Upper lobe of left lung (tissue), 6 donors: ENCODE results near the gene GABRB2. TPM values are rescaled to one million over a fixed set of nuclear protein-coding genes. Genes with fewer than 3 reads are reported as not detected.

ENCODE experiments used
- ATAC-seq, 2 donors: fragments of 200-7000 bp; cut with Tn5 transposase; one replicate each; pipeline ENCODE4 v1.9.1; 2022; ENCODE audit warnings: mild to moderate bottlenecking in 2 of 2, moderate library complexity in 2 of 2; ENCODE audit not compliant: low FRiP score in 2 of 2
- DNase-seq, 2 donors: peaks; one replicate each; pipeline ENCODE4 v3.0.0-alpha.2; 2019 to 2020
- H3K27ac ChIP-seq, 4 donors: fragments of 200-600 bp; sonication (generic); one replicate each; pipeline ENCODE4 v1.5.1; 2016 to 2019
- H3K27me3 ChIP-seq, 4 donors: fragments of 200-600 bp; sonication (generic); one replicate each; pipeline ENCODE4 v1.5.1; 2017 to 2019
- H3K36me3 ChIP-seq, 4 donors: fragments of 200-600 bp; sonication (generic); one replicate each; pipeline ENCODE4 v1.5.1; 2016 to 2019
- H3K4me1 ChIP-seq, 4 donors: fragments of 200-600 bp; sonication (generic); one replicate each; pipeline ENCODE4 v1.5.1; 2018 to 2019
- H3K4me3 ChIP-seq, 4 donors: fragments of 200-600 bp; sonication (generic); one replicate each; pipeline ENCODE4 v1.5.1; 2017 to 2019; ENCODE audit warnings: mild to moderate bottlenecking in 2 of 4, moderate library complexity in 1 of 4
- H3K9me3 ChIP-seq, 4 donors: fragments of 200-600 bp; sonication (generic); one replicate each; pipeline ENCODE4 v1.5.1; 2018 to 2019
- EP300 ChIP-seq, 4 donors: sonication (generic); formaldehyde crosslinking; IDR thresholded peaks; one replicate each; pipeline ENCODE4 v1.5.1; 2017; ENCODE audit warnings: antibody characterized with exemption in 4 of 4, control low read depth in 2 of 4
- POLR2A ChIP-seq, 4 donors: fragments of 450-650 bp; IDR thresholded peaks; one replicate each; pipeline ENCODE4 v1.5.1; 2016 to 2017; ENCODE audit warnings: antibody characterized with exemption in 4 of 4, mild to moderate bottlenecking in 2 of 4
- POLR2AphosphoS5 ChIP-seq, 2 donors: sonication (generic); formaldehyde crosslinking; IDR thresholded peaks; one replicate each; pipeline ENCODE4 v1.5.1; 2017; ENCODE audit warnings: antibody characterized with exemption in 2 of 2
- WGBS, 2 donors: methylation state at CpG; one replicate each; pipeline ENCODE4 v1.1.5; 2017 to 2018; 5-methylcytosine and 5-hydroxymethylcytosine counted together
- total RNA-seq, 6 donors: library from RNA; depleted of rRNA in 4 of 6; stranded (reverse); fragments of >200 nt in 4 of 6; gene quantifications; one replicate each; pipeline versions ENCODE4 v1.1.0 to v1.2.1, GENCODE V29; 2016 to 2021
- TF ChIP-seq, protein P1 (sequence below), 6 experiments: fragments of 450-650 bp in 4 of 6; fragments of 200-600 bp in 2 of 6; sonication (generic) in 2 of 6; IDR thresholded peaks; one replicate each; pipeline ENCODE4 v1.5.1; 2016 to 2019; ENCODE audit warnings: antibody characterized with exemption in 6 of 6
- donor health status: DM: no; HTN: no; CAD: no; lungs with moderate emphysema.
- donor health status: DM: no; HTN: yes; CAD: no; lungs with severe emphysema.

GABRB2 gene
- total RNA-seq, 6 donors from 2014 or later, result 0.39 to 1.5 (median 0.63) TPM; not detected in 1

DNA sequence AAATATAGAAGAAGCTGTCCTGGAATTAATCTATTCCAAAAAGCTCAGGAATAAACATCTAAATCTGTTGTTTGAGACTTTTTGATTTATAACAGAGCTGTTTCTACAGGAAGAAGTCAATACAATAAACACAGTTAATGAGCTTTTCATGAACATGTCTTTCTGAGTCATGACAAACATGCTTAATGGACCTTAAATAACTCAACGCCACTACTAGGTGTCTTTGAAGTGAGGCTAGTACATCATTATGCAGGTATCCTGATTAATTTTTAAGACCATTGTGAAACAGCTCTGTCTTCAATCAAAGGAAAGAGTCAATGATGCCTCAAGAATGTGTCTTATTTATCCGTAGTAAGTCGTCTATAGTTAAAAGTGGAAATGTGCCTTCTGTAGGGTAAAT is 131.6 kb downstream of the GABRB2 start:
- Histone ChIP-seq H3K27ac (no peak overlapping the region), H3K4me1 (no peaks in the 10 kb centered on the region), H3K36me3 (no peaks in the 10 kb centered on the region), H3K4me3 (no peak overlapping the region), H3K9me3 (no peaks in the 10 kb centered on the region), H3K27me3 (no peaks in the 10 kb centered on the region)
- no peak for ATAC-seq
- TF ChIP-seq, protein P1, sequence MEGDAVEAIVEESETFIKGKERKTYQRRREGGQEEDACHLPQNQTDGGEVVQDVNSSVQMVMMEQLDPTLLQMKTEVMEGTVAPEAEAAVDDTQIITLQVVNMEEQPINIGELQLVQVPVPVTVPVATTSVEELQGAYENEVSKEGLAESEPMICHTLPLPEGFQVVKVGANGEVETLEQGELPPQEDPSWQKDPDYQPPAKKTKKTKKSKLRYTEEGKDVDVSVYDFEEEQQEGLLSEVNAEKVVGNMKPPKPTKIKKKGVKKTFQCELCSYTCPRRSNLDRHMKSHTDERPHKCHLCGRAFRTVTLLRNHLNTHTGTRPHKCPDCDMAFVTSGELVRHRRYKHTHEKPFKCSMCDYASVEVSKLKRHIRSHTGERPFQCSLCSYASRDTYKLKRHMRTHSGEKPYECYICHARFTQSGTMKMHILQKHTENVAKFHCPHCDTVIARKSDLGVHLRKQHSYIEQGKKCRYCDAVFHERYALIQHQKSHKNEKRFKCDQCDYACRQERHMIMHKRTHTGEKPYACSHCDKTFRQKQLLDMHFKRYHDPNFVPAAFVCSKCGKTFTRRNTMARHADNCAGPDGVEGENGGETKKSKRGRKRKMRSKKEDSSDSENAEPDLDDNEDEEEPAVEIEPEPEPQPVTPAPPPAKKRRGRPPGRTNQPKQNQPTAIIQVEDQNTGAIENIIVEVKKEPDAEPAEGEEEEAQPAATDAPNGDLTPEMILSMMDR (IDR thresholded peaks at IDR 0.05), result no peak
- TF ChIP-seq POLR2AphosphoS5 (IDR thresholded peaks at IDR 0.05) (no peak), EP300 (IDR thresholded peaks at IDR 0.05) (no peak), POLR2A (IDR thresholded peaks at IDR 0.05) (no peak)
- no peak for DNase-seq
- 71 to 83% methylated on average over 3 of the region's 3 CpGs for WGBS, 2 donors

DNA sequence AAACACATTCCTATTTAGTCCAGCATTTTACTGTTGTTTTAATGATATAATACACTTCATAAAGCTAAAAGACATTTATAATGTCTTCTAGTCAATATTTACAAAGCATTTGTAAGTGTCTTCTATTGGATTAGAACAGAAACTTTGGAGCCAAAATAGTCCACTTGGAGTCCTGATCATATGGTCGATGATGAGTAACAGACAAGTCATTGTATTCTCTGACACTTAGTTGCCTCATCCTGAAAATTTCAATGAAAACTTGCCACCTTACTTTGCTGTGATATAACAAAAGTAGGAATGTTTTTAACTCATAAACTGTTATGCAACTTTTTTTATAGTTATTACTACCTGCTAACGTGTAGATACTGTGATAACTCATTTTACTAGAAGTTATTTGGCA is 132.5 kb downstream of the GABRB2 start:
- ATAC-seq (no peak), DNase-seq (no peak)
- Histone ChIP-seq H3K27ac (no peak overlapping the region), H3K36me3 (no peaks in the 10 kb centered on the region), H3K4me3 (no peak overlapping the region), H3K9me3 (no peaks in the 10 kb centered on the region), H3K27me3 (no peaks in the 10 kb centered on the region), H3K4me1 (no peaks in the 10 kb centered on the region)
- TF ChIP-seq, protein P1 (IDR thresholded peaks at IDR 0.05), result no peak
- no peak for TF ChIP-seq POLR2AphosphoS5 (IDR thresholded peaks at IDR 0.05)
- no peak for TF ChIP-seq EP300 (IDR thresholded peaks at IDR 0.05)
- no peak for TF ChIP-seq POLR2A (IDR thresholded peaks at IDR 0.05)
- 66 to 69% methylated on average over 2 of the region's 2 CpGs for WGBS, 2 donors

DNA sequence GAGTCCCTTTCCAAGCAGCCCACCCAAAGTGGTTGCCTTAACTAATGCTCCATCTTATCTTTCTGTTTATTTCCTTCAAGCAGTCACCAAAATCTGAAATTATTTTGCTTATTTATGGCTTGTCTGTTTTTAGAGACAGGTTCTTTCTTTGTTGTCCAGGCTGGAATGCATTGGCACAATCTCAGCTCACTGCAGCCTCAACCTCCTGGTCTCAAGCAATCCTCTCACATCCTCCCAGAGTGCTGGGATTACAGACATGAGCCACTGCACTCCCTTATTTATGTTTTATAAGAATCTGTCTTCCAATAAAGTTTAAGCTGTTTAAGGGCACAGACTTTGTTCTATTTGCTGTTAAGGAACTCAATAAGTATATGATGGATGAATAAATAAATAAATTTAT is 133.7 kb downstream of the GABRB2 start:
- TF ChIP-seq, protein P1 (IDR thresholded peaks at IDR 0.05), result no peak
- TF ChIP-seq EP300 (IDR thresholded peaks at IDR 0.05) (no peak), POLR2A (IDR thresholded peaks at IDR 0.05) (no peak), POLR2AphosphoS5 (IDR thresholded peaks at IDR 0.05) (no peak)
- Histone ChIP-seq H3K4me1 (no peaks in the 10 kb centered on the region), H3K9me3 (no peaks in the 10 kb centered on the region), H3K36me3 (no peaks in the 10 kb centered on the region), H3K27me3 (no peaks in the 10 kb centered on the region), H3K4me3 (no peak overlapping the region), H3K27ac (no peak overlapping the region)
- DNase-seq (no peak), ATAC-seq (no peak)

DNA sequence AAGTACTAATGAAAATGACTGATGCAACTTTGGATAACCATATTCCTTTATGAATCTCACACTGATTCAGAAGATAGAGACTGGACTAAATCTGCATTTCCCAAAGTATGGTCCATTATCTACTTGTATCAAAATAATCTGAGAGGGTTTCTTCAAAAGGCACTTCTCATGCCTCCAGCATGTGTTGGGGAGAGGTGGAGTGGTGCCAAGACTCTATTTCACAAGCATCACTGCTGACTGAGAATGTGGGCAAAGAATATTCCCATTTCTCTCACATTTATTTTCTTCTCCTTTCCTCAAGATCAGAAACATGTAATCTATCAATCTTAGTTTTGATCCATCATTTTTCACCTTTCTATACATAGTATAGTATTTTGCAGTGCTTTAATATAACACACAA is 135.4 kb downstream of the GABRB2 start:
- Histone ChIP-seq H3K9me3 (no peaks in the 10 kb centered on the region), H3K27ac (no peak overlapping the region), H3K4me1 (no peaks in the 10 kb centered on the region), H3K27me3 (no peaks in the 10 kb centered on the region), H3K36me3 (no peaks in the 10 kb centered on the region), H3K4me3 (no peak overlapping the region)
- ATAC-seq, result no peak
- TF ChIP-seq, protein P1 (IDR thresholded peaks at IDR 0.05), result no peak
- TF ChIP-seq POLR2A (IDR thresholded peaks at IDR 0.05), result no peak
- no peak for DNase-seq

DNA sequence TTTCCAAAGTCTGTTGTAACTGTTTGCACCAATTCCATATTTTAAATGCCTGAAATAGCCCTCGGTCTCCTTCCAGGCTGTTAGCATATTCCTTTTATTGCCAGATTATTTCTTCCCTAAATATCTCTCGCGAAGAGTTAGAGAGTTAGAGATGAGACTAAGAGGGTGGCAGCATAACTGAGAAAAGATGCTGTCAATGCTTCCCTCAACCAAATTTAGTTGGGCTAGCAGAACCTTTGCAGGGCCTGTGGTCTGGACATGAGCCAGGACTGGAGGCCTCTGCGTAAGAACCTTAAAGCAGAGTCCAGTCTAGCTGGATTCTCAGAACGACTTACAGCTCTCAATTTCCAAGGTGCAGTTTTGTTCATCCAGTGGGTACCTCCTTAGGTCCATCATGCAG is 135.9 kb downstream of the GABRB2 start:
- H3K27ac ChIP-seq, result no peak overlapping the region
- DNase-seq (no peak), ATAC-seq (no peak)
- TF ChIP-seq EP300 (IDR thresholded peaks at IDR 0.05) (no peak), POLR2AphosphoS5 (IDR thresholded peaks at IDR 0.05) (no peak), POLR2A (IDR thresholded peaks at IDR 0.05) (no peak)
- TF ChIP-seq, protein P1 (IDR thresholded peaks at IDR 0.05), result no peak
- H3K27me3 ChIP-seq, result no peaks in the 10 kb centered on the region
- no peak overlapping the region for H3K4me3 ChIP-seq
- no peaks in the 10 kb centered on the region for H3K36me3 ChIP-seq
- 79 to 82% methylated on average over 5 of the region's 5 CpGs for WGBS, 2 donors
- no peaks in the 10 kb centered on the region for H3K4me1 ChIP-seq
- H3K9me3 ChIP-seq, result no peaks in the 10 kb centered on the region
